Spleen (tissue), 7 donors: Measurements from ENCODE around the gene STRN.
"Not testable (repeated sequence)": the region's sequence is repeated elsewhere in the genome, so short reads cannot be mapped to it uniquely, and the experiment has no call there.

Source experiments
- CTCF ChIP-seq, 11 experiments: fragments of 200-600 bp in 7 of 11; fragments of 450-650 bp in 4 of 11; sonication (generic) in 4 of 11; IDR thresholded peaks in 8 of 11; conservative IDR thresholded peaks in 3 of 11; 1 replicate in 7 of 11; 2 replicates in 4 of 11; pipeline versions ENCODE4 v1.4.0 to v1.8.0; 2016 to 2021; ENCODE audit warnings: antibody characterized with exemption in 11 of 11, inconsistent platforms in 4 of 11, mild to moderate bottlenecking in 1 of 11
- POLR2A ChIP-seq, 3 donors: fragments of 450-650 bp; IDR thresholded peaks; one replicate each; pipeline ENCODE4 v1.5.1; 2017; ENCODE audit warnings: antibody characterized with exemption in 3 of 3, mild to moderate bottlenecking in 1 of 3
- POLR2AphosphoS5 ChIP-seq, 3 donors: sonication (generic); formaldehyde crosslinking; IDR thresholded peaks; one replicate each; pipeline ENCODE4 v1.5.1; 2017; ENCODE audit warnings: antibody characterized with exemption in 3 of 3
- donor health status: DM: no; HTN: no; CAD: no; lungs with moderate emphysema.
- donor health status: DM: no; HTN: no; CAD: no.
- donor health status: DM: no; HTN: no; CAD: no.

GRCh38 chr2:36926175-36927132, 39.9 kb downstream of the STRN start:
- not testable (repeated sequence) for TF ChIP-seq POLR2A (IDR thresholded peaks at IDR 0.05); CTCF (IDR thresholded peaks at IDR 0.05 in 8 of 11, conservative IDR thresholded peaks at IDR 0.05 in 3 of 11); POLR2AphosphoS5 (IDR thresholded peaks at IDR 0.05)
